Esophagus muscularis mucosa (tissue), 4 donors: ENCODE results near the gene NAA60. TPM values are rescaled to one million over a fixed set of nuclear protein-coding genes. Genes with fewer than 3 reads are reported as not detected.

Experiments
- DNase-seq: peaks from one replicate; pipeline ENCODE4 v3.0.0-alpha.2; 2017; ENCODE audit errors: extremely low spot score
- H3K27ac ChIP-seq, 4 donors: fragments of 200-600 bp; sonication (generic); replicated peaks in 1 of 4; 1 replicate in 3 of 4; 2 replicates in 1 of 4; pipeline ENCODE4 v1.5.1; 2016 to 2019; ENCODE audit warnings: mild to moderate bottlenecking in 1 of 4
- H3K27me3 ChIP-seq, 4 donors: fragments of 200-600 bp; sonication (generic); one replicate each; pipeline versions ENCODE4 v1.5.1 to v1.6.0; 2016 to 2019
- H3K36me3 ChIP-seq, 4 donors: fragments of 200-600 bp; sonication (generic); one replicate each; pipeline ENCODE4 v1.5.1; 2016 to 2019
- H3K4me1 ChIP-seq, 4 donors: fragments of 200-600 bp; sonication (generic); one replicate each; pipeline ENCODE4 v1.5.1; 2016 to 2019
- H3K4me3 ChIP-seq, 4 donors: fragments of 200-600 bp; sonication (generic); 1 replicate in 2 of 4; 2 replicates in 2 of 4; pipeline ENCODE4 v1.5.1; 2016 to 2019; ENCODE audit warnings: mild to moderate bottlenecking in 4 of 4, moderate library complexity in 1 of 4
- H3K9me3 ChIP-seq, 4 donors: fragments of 200-600 bp; sonication (generic); 1 replicate in 3 of 4; 2 replicates in 1 of 4; pipeline ENCODE4 v1.5.1; 2016 to 2019
- CTCF ChIP-seq, 3 experiments: fragments of 200-600 bp in 2 of 3; fragments of 450-650 bp in 1 of 3; sonication (generic) in 2 of 3; IDR thresholded peaks; one replicate each; pipeline ENCODE4 v1.5.1; 2017 to 2019; ENCODE audit warnings: antibody characterized with exemption in 3 of 3, mild to moderate bottlenecking in 2 of 3, moderate library complexity in 1 of 3
- EP300 ChIP-seq: sonication (generic); formaldehyde crosslinking; IDR thresholded peaks from one replicate; pipeline ENCODE4 v1.6.1; 2017; ENCODE audit warnings: antibody characterized with exemption
- POLR2A ChIP-seq: fragments of 450-650 bp; IDR thresholded peaks from one replicate; pipeline ENCODE4 v1.6.1; 2017; ENCODE audit warnings: antibody characterized with exemption, moderate library complexity, mild to moderate bottlenecking, low read depth
- POLR2AphosphoS5 ChIP-seq, 2 donors: sonication (generic); formaldehyde crosslinking; IDR thresholded peaks; one replicate each; pipeline ENCODE4 v1.6.1; 2017; ENCODE audit warnings: antibody characterized with exemption in 2 of 2
- WGBS: methylation state at CpG from one replicate; pipeline ENCODE4 v1.1.5; 2018; 5-methylcytosine and 5-hydroxymethylcytosine counted together
- intact Hi-C: fragments of 100-400 bp; cut with DNase I; formaldehyde crosslinking; loops from one replicate; pipeline ENCODE4 v1.15.1; 2023
- total RNA-seq, 4 donors: library from RNA; depleted of rRNA; stranded (reverse); fragments of >200 nt; gene quantifications; one replicate each; pipeline versions ENCODE4 v1.1.0 to v1.2.1, GENCODE V29; 2016

NAA60 gene
- total RNA-seq, 4 donors from 2014 or later = 28.0 to 59.8 (median 47.8) TPM

- Histone ChIP-seq H3K4me3 (no peak overlapping the region), H3K36me3 (peaks cover 0 to 37% (median 22%) of the 10 kb centered on the region in 4 donors), H3K27me3 (peaks cover 0 to 5% (median 0%) of the 10 kb centered on the region in 4 donors), H3K27ac (no peak overlapping the region), H3K4me1 (no peaks in the 10 kb centered on the region), H3K9me3 (peaks cover 0 to 14% (median 3%) of the 10 kb centered on the region in 4 donors)
- DNase-seq = no peak
- TF ChIP-seq EP300 = no peak
- TF ChIP-seq CTCF (IDR thresholded peaks at IDR 0.05) = no peak
- TF ChIP-seq POLR2AphosphoS5 (IDR thresholded peaks at IDR 0.05) = no peak
- no peak for TF ChIP-seq POLR2A
- intact Hi-C loops = no loop called here
Observed at GRCh38 chr16:3434373-3434772, 9.1 kb upstream of the NAA60 start.

- Histone ChIP-seq H3K4me1 (peaks cover 3 to 18% (median 11%) of the 10 kb centered on the region in 4 donors), H3K27ac (no peak overlapping the region), H3K4me3 (no peak overlapping the region), H3K27me3 (peaks cover 0 to 5% (median 0%) of the 10 kb centered on the region in 4 donors), H3K9me3 (peaks cover 0 to 24% (median 4%) of the 10 kb centered on the region in 4 donors), H3K36me3 (peaks cover 4 to 42% (median 21%) of the 10 kb centered on the region in 4 donors)
- intact Hi-C loops = loop anchor here (5.0 kb wide), 1 partner anchor 37 kb away; the partner anchor contains the start of genes ZNF174 and ZSCAN32
- no peak for TF ChIP-seq POLR2A
- no peak for TF ChIP-seq CTCF (IDR thresholded peaks at IDR 0.05)
- TF ChIP-seq POLR2AphosphoS5 (IDR thresholded peaks at IDR 0.05) = no peak
- TF ChIP-seq EP300 = no peak
- DNase-seq = no peak
- 88% methylated on average over 4 of the region's 4 CpGs for WGBS
Observed at GRCh38 chr16:3439637-3440036, 3.8 kb upstream of the NAA60 start.

GRCh38 chr16:3444032-3444388 lies 530 bp downstream of the NAA60 start:
- peaks cover 4 to 31% (median 15%) of the 10 kb centered on the region in 4 donors for H3K36me3 ChIP-seq
- H3K4me1 ChIP-seq = peaks cover 6 to 19% (median 15%) of the 10 kb centered on the region in 4 donors
- intact Hi-C loops = loop anchor here (5.0 kb wide), 1 partner anchor 42 kb away; the partner anchor contains the start of genes ZNF174 and ZSCAN32
- H3K9me3 ChIP-seq = peaks cover 0 to 19% (median 3%) of the 10 kb centered on the region in 4 donors
- no peak for DNase-seq
- H3K27me3 ChIP-seq = no peaks in the 10 kb centered on the region
- no peak for TF ChIP-seq CTCF (IDR thresholded peaks at IDR 0.05)
- no peak for TF ChIP-seq EP300
- no peak for TF ChIP-seq POLR2AphosphoS5 (IDR thresholded peaks at IDR 0.05)
- no peak for TF ChIP-seq POLR2A
- H3K4me3 ChIP-seq = peak overlapping the region; percentile 56 to 64 (median 60)
- 71% methylated on average over 10 of the region's 10 CpGs for WGBS
- peak overlapping the region; percentile 63 to 78 (median 74) for H3K27ac ChIP-seq

GRCh38 chr16:3454093-3454492 lies 10.6 kb downstream of the NAA60 start:
- Histone ChIP-seq H3K4me3 (no peak overlapping the region), H3K27ac (no peak overlapping the region), H3K4me1 (peaks cover 20 to 34% (median 31%) of the 10 kb centered on the region in 4 donors), H3K36me3 (peaks cover 0 to 18% (median 7%) of the 10 kb centered on the region in 4 donors), H3K27me3 (no peaks in the 10 kb centered on the region), H3K9me3 (no peaks in the 10 kb centered on the region)
- 86% methylated on average over 5 of the region's 5 CpGs for WGBS
- intact Hi-C loops = no loop called here
- no peak for DNase-seq
- TF ChIP-seq EP300 (no peak), POLR2AphosphoS5 (IDR thresholded peaks at IDR 0.05) (no peak), CTCF (IDR thresholded peaks at IDR 0.05) (no peak), POLR2A (no peak)
